Retinal pigment epithelial cell (primary cell): Measurements from ENCODE around the gene NFATC3.

Experiments
- DNase-seq: peaks from one replicate; pipeline ENCODE4 v3.0.0-alpha.2; 2010; ENCODE audit warnings: low read depth
- H3K4me3 ChIP-seq: 2 replicates; pipeline ENCODE4 v1.5.1; 2011; ENCODE audit warnings: mild to moderate bottlenecking, low read length, control low read depth, moderate library complexity
- TF ChIP-seq, protein P1 (sequence below): conservative IDR thresholded peaks from 2 replicates; pipeline ENCODE4 v1.5.1; 2011; ENCODE audit warnings: low read depth, low read length, control low read depth, inconsistent platforms

The NFATC3 gene

DNA sequence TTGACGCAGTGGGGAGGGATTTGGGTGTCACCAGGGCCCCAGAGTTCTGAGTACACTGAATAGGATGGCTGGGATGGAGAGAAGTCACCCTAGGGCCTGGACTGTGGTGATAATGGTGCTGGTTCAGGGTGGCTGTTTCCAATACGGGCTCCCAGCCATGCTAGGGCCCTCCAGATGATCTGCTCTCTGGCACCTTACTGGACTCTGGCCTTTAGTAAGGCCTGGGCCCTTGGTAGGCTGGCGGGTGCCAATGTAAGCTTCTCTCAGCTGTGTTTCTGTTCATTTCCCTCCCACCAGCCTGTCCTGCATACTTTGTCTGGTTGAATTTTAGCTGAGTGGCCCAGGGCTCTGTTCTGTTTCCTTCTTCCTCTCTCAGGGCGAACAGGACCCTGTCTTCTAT lies 162.8 kb downstream of the NFATC3 start:
- TF ChIP-seq, protein P1, sequence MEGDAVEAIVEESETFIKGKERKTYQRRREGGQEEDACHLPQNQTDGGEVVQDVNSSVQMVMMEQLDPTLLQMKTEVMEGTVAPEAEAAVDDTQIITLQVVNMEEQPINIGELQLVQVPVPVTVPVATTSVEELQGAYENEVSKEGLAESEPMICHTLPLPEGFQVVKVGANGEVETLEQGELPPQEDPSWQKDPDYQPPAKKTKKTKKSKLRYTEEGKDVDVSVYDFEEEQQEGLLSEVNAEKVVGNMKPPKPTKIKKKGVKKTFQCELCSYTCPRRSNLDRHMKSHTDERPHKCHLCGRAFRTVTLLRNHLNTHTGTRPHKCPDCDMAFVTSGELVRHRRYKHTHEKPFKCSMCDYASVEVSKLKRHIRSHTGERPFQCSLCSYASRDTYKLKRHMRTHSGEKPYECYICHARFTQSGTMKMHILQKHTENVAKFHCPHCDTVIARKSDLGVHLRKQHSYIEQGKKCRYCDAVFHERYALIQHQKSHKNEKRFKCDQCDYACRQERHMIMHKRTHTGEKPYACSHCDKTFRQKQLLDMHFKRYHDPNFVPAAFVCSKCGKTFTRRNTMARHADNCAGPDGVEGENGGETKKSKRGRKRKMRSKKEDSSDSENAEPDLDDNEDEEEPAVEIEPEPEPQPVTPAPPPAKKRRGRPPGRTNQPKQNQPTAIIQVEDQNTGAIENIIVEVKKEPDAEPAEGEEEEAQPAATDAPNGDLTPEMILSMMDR, result no peak
- DNase-seq, result no peak

GRCh38 chr16:68249371-68249770 lies 164.2 kb downstream of the NFATC3 start:
- TF ChIP-seq, protein P1, result no peak
- H3K4me3 ChIP-seq, result no peak overlapping the region
- no peak for DNase-seq

More for the DNA sequence above, 162.8 kb downstream of the NFATC3 start:
- H3K4me3 ChIP-seq, result no peak overlapping the region

GRCh38 chr16:68250951-68251350 lies 165.8 kb downstream of the NFATC3 start:
- TF ChIP-seq, protein P1, result no peak
- no peak for DNase-seq
- no peak overlapping the region for H3K4me3 ChIP-seq

- TF ChIP-seq, protein P1, result no peak
- no peak for DNase-seq
- no peak overlapping the region for H3K4me3 ChIP-seq
These were observed 166.7 kb downstream of the NFATC3 start for GRCh38 chr16:68251832-68252231.

GRCh38 chr16:68252383-68252782 lies 167.2 kb downstream of the NFATC3 start:
- TF ChIP-seq, protein P1, result no peak

GRCh38 chr16:68253721-68254120 lies 168.6 kb downstream of the NFATC3 start:
- no peak overlapping the region for H3K4me3 ChIP-seq
- DNase-seq, result no peak
- TF ChIP-seq, protein P1, result no peak

More at GRCh38 chr16:68252383-68252782, 167.2 kb downstream of the NFATC3 start:
- DNase-seq, result no peak
- H3K4me3 ChIP-seq, result no peak overlapping the region

DNA sequence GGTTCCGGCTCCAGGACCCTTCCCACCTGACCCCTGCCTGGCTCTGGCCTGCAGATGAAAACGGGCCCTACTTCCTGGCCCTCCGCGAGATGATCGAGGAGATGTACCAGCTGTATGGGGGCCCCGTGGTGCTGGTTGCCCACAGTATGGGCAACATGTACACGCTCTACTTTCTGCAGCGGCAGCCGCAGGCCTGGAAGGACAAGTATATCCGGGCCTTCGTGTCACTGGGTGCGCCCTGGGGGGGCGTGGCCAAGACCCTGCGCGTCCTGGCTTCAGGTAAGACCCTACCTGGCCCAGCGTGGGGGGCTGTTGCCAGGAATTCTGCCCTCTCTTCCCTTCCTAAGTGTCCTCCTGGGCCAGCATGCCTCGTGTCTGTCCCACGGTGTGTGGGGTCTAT lies 170.5 kb downstream of the NFATC3 start:
- DNase-seq, result no peak
- TF ChIP-seq, protein P1, result no peak
- no peak overlapping the region for H3K4me3 ChIP-seq
